ENCODE results near the gene HECTD4.

Gene HECTD4

GRCh38 chr12:112166051-112167015 lies 215.9 kb downstream of the HECTD4 start:
- no peak for DNase-seq (ENCODE audit: low spot score)
- no peak for TF ChIP-seq CTCF (IDR thresholded peaks at IDR 0.05; ENCODE audit: extremely low read depth, insufficient read depth, missing control alignments)
- in situ Hi-C loops (cut with MboI; ENCODE audit: low pct_unique_long_range_greater_than_20kb, low sequenced_read_pairs, unreplicated experiment) = loop anchor here (25.0 kb wide), 1 partner anchor 229 kb away; no protein-coding TSS in a partner anchor

- in situ Hi-C loops (cut with MboI; ENCODE audit: low pct_unique_long_range_greater_than_20kb, low sequenced_read_pairs, unreplicated experiment) = loop anchor here (25.0 kb wide), 1 partner anchor 228 kb away; no protein-coding TSS in a partner anchor
- no peak for TF ChIP-seq CTCF (IDR thresholded peaks at IDR 0.05; ENCODE audit: extremely low read depth, insufficient read depth, missing control alignments)
- DNase-seq (ENCODE audit: low spot score) = no peak
These were observed 216.6 kb downstream of the HECTD4 start for GRCh38 chr12:112165624-112166023.

GRCh38 chr12:112164011-112164660 lies 218.1 kb downstream of the HECTD4 start:
- in situ Hi-C loops (cut with MboI; ENCODE audit: low pct_unique_long_range_greater_than_20kb, low sequenced_read_pairs, unreplicated experiment) = loop anchor here (25.0 kb wide), 1 partner anchor 227 kb away; no protein-coding TSS in a partner anchor
- DNase-seq (ENCODE audit: low spot score) = no peak
- TF ChIP-seq CTCF (IDR thresholded peaks at IDR 0.05; ENCODE audit: extremely low read depth, insufficient read depth, missing control alignments) = no peak

GRCh38 chr12:112163471-112163991 lies 218.7 kb downstream of the HECTD4 start:
- no peak for TF ChIP-seq CTCF (IDR thresholded peaks at IDR 0.05; ENCODE audit: extremely low read depth, insufficient read depth, missing control alignments)
- in situ Hi-C loops (cut with MboI; ENCODE audit: low pct_unique_long_range_greater_than_20kb, low sequenced_read_pairs, unreplicated experiment) = loop anchor here (25.0 kb wide), 1 partner anchor 226 kb away; no protein-coding TSS in a partner anchor
- no peak for DNase-seq (ENCODE audit: low spot score)

- TF ChIP-seq CTCF (IDR thresholded peaks at IDR 0.05; ENCODE audit: extremely low read depth, insufficient read depth, missing control alignments) = no peak
- DNase-seq (ENCODE audit: low spot score) = no peak
- in situ Hi-C loops (cut with MboI; ENCODE audit: low pct_unique_long_range_greater_than_20kb, low sequenced_read_pairs, unreplicated experiment) = loop anchor here (25.0 kb wide), 1 partner anchor 226 kb away; no protein-coding TSS in a partner anchor
These were observed 219.2 kb downstream of the HECTD4 start for GRCh38 chr12:112163056-112163455.

- no peak for DNase-seq (ENCODE audit: low spot score)
- no peak for TF ChIP-seq CTCF (IDR thresholded peaks at IDR 0.05; ENCODE audit: extremely low read depth, insufficient read depth, missing control alignments)
- in situ Hi-C loops (cut with MboI; ENCODE audit: low pct_unique_long_range_greater_than_20kb, low sequenced_read_pairs, unreplicated experiment) = loop anchor here (25.0 kb wide), 1 partner anchor 225 kb away; no protein-coding TSS in a partner anchor
These were observed 219.9 kb downstream of the HECTD4 start for GRCh38 chr12:112162241-112162790.

All from GM13977 (cell line).